ENCODE measurements around the gene AFAP1. TPM values are rescaled to one million over a fixed set of nuclear protein-coding genes. Genes with fewer than 3 reads are reported as not detected.

Gene AFAP1
- total RNA-seq, 2 experiments from 2014 or later, result not detected

- TF ChIP-seq EZH2phosphoT487 (IDR thresholded peaks at IDR 0.05; ENCODE audit: borderline replicate concordance, low read depth, low read length) (no peak), CTCF (conservative IDR thresholded peaks at IDR 0.05; ENCODE audit: low read length) (no peak)
- no peak overlapping the region for H3K27ac ChIP-seq (ENCODE audit: low read depth, low read length, poor library complexity, severe bottlenecking)
- no peak overlapping the region for H3K4me3 ChIP-seq (ENCODE audit: low read depth, low read length, poor library complexity, severe bottlenecking)
- H3K9me2 ChIP-seq (ENCODE audit: insufficient read depth, low read length), result no peaks in the 10 kb centered on the region
- ChIA-PET CTCF (ENCODE audit: unreplicated experiment) (interaction anchor here (0.6 kb wide), 1 partner anchor 588 kb away, joined by 3 read pairs; no protein-coding TSS in a partner anchor), POLR2A (no interaction called here)
- H3K9me3 ChIP-seq (ENCODE audit: low read length), result no peaks in the 10 kb centered on the region
- H4K20me1 ChIP-seq (ENCODE audit: insufficient read depth, low read length), result no peaks in the 10 kb centered on the region
- intact Hi-C loops (cut with micrococcal nuclease; ENCODE audit: unreplicated experiment), result no loop called here
- DNase-seq (ENCODE audit: low spot score), result no peak
- H3K79me2 ChIP-seq (ENCODE audit: insufficient read depth, low read depth, low read length), result no peaks in the 10 kb centered on the region
- H2AFZ ChIP-seq (ENCODE audit: low read length), result no peak overlapping the region
- no peaks in the 10 kb centered on the region for H3K4me1 ChIP-seq (ENCODE audit: insufficient read depth, low read length, poor library complexity, severe bottlenecking)
- no peaks in the 10 kb centered on the region for H3K36me3 ChIP-seq (ENCODE audit: insufficient read depth, low read length)
- no TSS peak for BruUV-seq (replicated peaks)
- no peak overlapping the region for H3K4me2 ChIP-seq (ENCODE audit: low read length)
Observed at GRCh38 chr4:7772711-7773385, 166.8 kb downstream of the AFAP1 start.

- Histone ChIP-seq H3K36me3 (ENCODE audit: insufficient read depth, low read length) (no peaks in the 10 kb centered on the region), H3K4me3 (ENCODE audit: low read depth, low read length, poor library complexity, severe bottlenecking) (no peak overlapping the region), H3K79me2 (ENCODE audit: insufficient read depth, low read depth, low read length) (no peaks in the 10 kb centered on the region), H4K20me1 (ENCODE audit: insufficient read depth, low read length) (no peaks in the 10 kb centered on the region), H3K27ac (ENCODE audit: low read depth, low read length, poor library complexity, severe bottlenecking) (no peak overlapping the region), H3K4me2 (ENCODE audit: low read length) (no peak overlapping the region), H2AFZ (ENCODE audit: low read length) (no peak overlapping the region), H3K4me1 (ENCODE audit: insufficient read depth, low read length, poor library complexity, severe bottlenecking) (no peaks in the 10 kb centered on the region), H3K9me3 (ENCODE audit: low read length) (no peaks in the 10 kb centered on the region), H3K9me2 (ENCODE audit: insufficient read depth, low read length) (no peaks in the 10 kb centered on the region)
- ChIA-PET POLR2A (no interaction called here), CTCF (ENCODE audit: unreplicated experiment) (no interaction called here)
- no peak for TF ChIP-seq EZH2phosphoT487 (IDR thresholded peaks at IDR 0.05; ENCODE audit: borderline replicate concordance, low read depth, low read length)
- no peak for TF ChIP-seq CTCF (conservative IDR thresholded peaks at IDR 0.05; ENCODE audit: low read length)
- no peak for DNase-seq (ENCODE audit: low spot score)
- intact Hi-C loops (cut with micrococcal nuclease; ENCODE audit: unreplicated experiment), result no loop called here
- no TSS peak for BruUV-seq (replicated peaks)
Observed at GRCh38 chr4:7771541-7772507, 167.8 kb downstream of the AFAP1 start.
